B cell (primary cell): ENCODE data around the gene CTNNA2. TPM values are rescaled to one million over a fixed set of nuclear protein-coding genes. Genes with fewer than 3 reads are reported as not detected.

Experiments used
- ATAC-seq: fragments of 200-7000 bp; cut with Tn5 transposase; one replicate; pipeline ENCODE4 v1.10.0; 2021; ENCODE audit warnings: low read depth, mild to moderate bottlenecking, moderate number of reproducible peaks, moderate library complexity
- CTCF ChIA-PET: fragments of 350-600 bp; sonication (Branson Sonifier 250); formaldehyde crosslinking; loops from one replicate; lab custom pipeline; 2021; ENCODE audit warnings: antibody characterized with exemption, inconsistent platforms; lab: Charles Lee
- POLR2A ChIA-PET: fragments of 350-600 bp; sonication (Branson Sonifier 250); formaldehyde crosslinking; loops from one replicate; lab custom pipeline; 2021; ENCODE audit warnings: antibody characterized with exemption; lab: Charles Lee
- DNase-seq: peaks from one replicate; pipeline ENCODE4 v3.0.0; 2013
- H2AFZ ChIP-seq: 2 replicates; pipeline ENCODE4 v1.6.1; 2012; ENCODE audit warnings: mild to moderate bottlenecking, low read depth, low read length; ENCODE audit not compliant: insufficient read depth, poor library complexity, severe bottlenecking
- H3K27ac ChIP-seq, 2 donors: 1 replicate in 1 of 2; 2 replicates in 1 of 2; pipeline ENCODE4 v1.5.1; 2012 to 2013; ENCODE audit warnings: low read length in 2 of 2, mild to moderate bottlenecking in 2 of 2, moderate library complexity in 1 of 2
- H3K27me3 ChIP-seq, 4 experiments: fragments of 200-600 bp in 1 of 4; sonication (generic) in 1 of 4; replicated peaks in 1 of 4; 1 replicate in 2 of 4; 2 replicates in 2 of 4; pipeline versions ENCODE4 v1.6.1 to v1.7.0; 2013 to 2016; ENCODE audit warnings: low read length in 3 of 4, mild to moderate bottlenecking in 2 of 4, mixed read lengths in 1 of 4, moderate library complexity in 1 of 4; ENCODE audit not compliant: insufficient read depth in 4 of 4, control insufficient read depth in 3 of 4; ENCODE audit errors: control extremely low read depth in 1 of 4
- H3K36me3 ChIP-seq, 2 experiments: replicated peaks in 1 of 2; 1 replicate in 1 of 2; 2 replicates in 1 of 2; pipeline versions ENCODE4 v1.6.1 to v1.7.1; 2013; ENCODE audit warnings: low read length in 1 of 2; ENCODE audit not compliant: insufficient read depth in 2 of 2, control insufficient read depth in 1 of 2; ENCODE audit errors: control extremely low read depth in 1 of 2, extremely low read depth in 1 of 2
- H3K4me1 ChIP-seq, 2 donors: fragments of 200-600 bp in 1 of 2; sonication (generic) in 1 of 2; 1 replicate in 1 of 2; 2 replicates in 1 of 2; pipeline versions ENCODE4 v1.5.1 to v1.6.1; 2013 to 2017; ENCODE audit warnings: low read length in 2 of 2; ENCODE audit not compliant: control insufficient read depth in 2 of 2, insufficient read depth in 2 of 2
- H3K4me2 ChIP-seq: replicated peaks from 2 replicates; pipeline ENCODE3; 2012; ENCODE audit warnings: mild to moderate bottlenecking, low read depth, low read length; ENCODE audit not compliant: poor library complexity, severe bottlenecking
- H3K4me3 ChIP-seq, 5 experiments: fragments of 200-600 bp in 1 of 5; sonication (generic) in 1 of 5; 1 replicate in 3 of 5; 2 replicates in 2 of 5; pipeline versions ENCODE4 v1.5.1 to v1.7.0; 2011 to 2016; ENCODE audit warnings: low read length in 4 of 5, mild to moderate bottlenecking in 4 of 5, low read depth in 2 of 5, control low read depth in 1 of 5, moderate library complexity in 1 of 5; ENCODE audit not compliant: insufficient read depth in 1 of 5; ENCODE audit errors: control extremely low read depth in 1 of 5, extremely low read depth in 1 of 5
- H3K79me2 ChIP-seq: fragments of 200-600 bp; sonication (generic); one replicate; pipeline ENCODE4 v1.6.0; 2016; ENCODE audit warnings: low read length; ENCODE audit not compliant: control insufficient read depth, insufficient read depth
- H3K9ac ChIP-seq: fragments of 200-600 bp; sonication (generic); 2 replicates; pipeline ENCODE4 v1.6.1; 2017; ENCODE audit warnings: mild to moderate bottlenecking, low read length, moderate library complexity
- H3K9me3 ChIP-seq, 3 donors: one replicate each; pipeline versions ENCODE4 v1.6.1 to v1.7.1; 2013; ENCODE audit warnings: low read length in 2 of 3; ENCODE audit not compliant: control insufficient read depth in 2 of 3, insufficient read depth in 1 of 3; ENCODE audit errors: control extremely low read depth in 1 of 3
- H4K20me1 ChIP-seq: 2 replicates; pipeline ENCODE4 v1.6.0; 2012; ENCODE audit warnings: mild to moderate bottlenecking, low read length; ENCODE audit not compliant: insufficient read depth, control insufficient read depth, poor library complexity, severe bottlenecking
- H3K27ac Mint-ChIP-seq: one replicate; pipeline ENCODE4 v1.8.0; 2021; ENCODE audit warnings: mixed read lengths
- H3K27me3 Mint-ChIP-seq: one replicate; pipeline ENCODE4 v1.8.0; 2021; ENCODE audit warnings: mixed read lengths
- H3K4me1 Mint-ChIP-seq: one replicate; pipeline ENCODE4 v1.8.0; 2021; ENCODE audit warnings: mixed read lengths
- H3K4me3 Mint-ChIP-seq: one replicate; pipeline ENCODE4 v1.8.0; 2021; ENCODE audit warnings: mixed read lengths
- H3K9me3 Mint-ChIP-seq: one replicate; pipeline ENCODE4 v1.8.0; 2022; ENCODE audit warnings: mixed read lengths; ENCODE audit not compliant: insufficient read depth
- EZH2 ChIP-seq: IDR thresholded peaks from 2 replicates; pipeline ENCODE4 v1.6.1; 2012; ENCODE audit warnings: borderline replicate concordance, low read depth, mild to moderate bottlenecking, moderate library complexity, low read length; ENCODE audit not compliant: insufficient read depth, poor library complexity, severe bottlenecking
- WGBS: methylation state at CpG from one replicate; pipeline ENCODE4 v1.1.5; 2013; ENCODE audit warnings: missing lambda C conversion rate; ENCODE audit not compliant: insufficient coverage; 5-methylcytosine and 5-hydroxymethylcytosine counted together
- intact Hi-C: fragments of 100-400 bp; cut with micrococcal nuclease; formaldehyde crosslinking; loops from one replicate; pipeline ENCODE4 v1.10.0; 2022
- polyA plus RNA-seq: library from polyadenylated mRNA; depleted of rRNA; stranded (reverse); fragments of >200 nt; gene quantifications from 2 replicates; pipeline ENCODE4 v1.2.3, GENCODE V29; 2012
- total RNA-seq, 2 donors: library from RNA; stranded (reverse); fragments of 120-200 nt in 1 of 2; gene quantifications; 1 replicate in 1 of 2; 2 replicates in 1 of 2; pipeline versions ENCODE4 v1.2.3 to v1.2.4, GENCODE V29; 2013 to 2022
- TF ChIP-seq, protein P1 (sequence below): fragments of 200-600 bp; IDR thresholded peaks from one replicate; pipeline ENCODE4 v1.8.0; 2022; ENCODE audit warnings: antibody characterized with exemption, mild to moderate bottlenecking

Gene CTNNA2
- total and polyA plus RNA-seq, 2 donors (not counting 1 experiment from before 2014, with no cell fraction given) = not detected

DNA sequence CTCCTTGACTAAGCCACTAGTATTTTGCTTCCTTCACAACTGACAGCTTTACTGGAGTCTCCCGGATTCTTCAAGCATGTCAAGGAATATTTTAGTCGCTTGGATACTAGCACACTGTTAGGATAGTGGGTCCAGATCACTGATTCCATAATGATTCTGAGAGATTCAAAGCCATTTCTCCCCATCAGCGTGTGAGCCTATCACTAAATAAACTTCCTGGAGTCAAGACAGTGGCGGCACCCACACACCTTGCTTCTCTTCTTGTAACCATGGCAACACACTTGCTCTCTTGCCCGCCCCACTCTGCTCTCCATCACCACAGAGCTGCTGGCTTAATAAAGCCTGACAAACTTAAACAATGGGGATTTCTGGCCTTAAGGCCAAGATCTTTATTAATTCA, 546.6 kb downstream of the CTNNA2 start:
- Histone ChIP-seq H3K4me1 (no peaks in the 10 kb centered on the region), H3K27me3 (no peaks in the 10 kb centered on the region), H2AFZ (no peak overlapping the region), H3K36me3 (no peaks in the 10 kb centered on the region), H3K9me3 (no peaks in the 10 kb centered on the region), H3K79me2 (no peaks in the 10 kb centered on the region), H3K4me2 (no peak overlapping the region), H3K9ac (no peak overlapping the region), H3K27ac (no peak overlapping the region), H4K20me1 (no peaks in the 10 kb centered on the region), H3K4me3 (no peak overlapping the region)
- H3K4me1 Mint-ChIP-seq = no peaks in the 10 kb centered on the region
- TF ChIP-seq EZH2 = no peak
- TF ChIP-seq, protein P1, sequence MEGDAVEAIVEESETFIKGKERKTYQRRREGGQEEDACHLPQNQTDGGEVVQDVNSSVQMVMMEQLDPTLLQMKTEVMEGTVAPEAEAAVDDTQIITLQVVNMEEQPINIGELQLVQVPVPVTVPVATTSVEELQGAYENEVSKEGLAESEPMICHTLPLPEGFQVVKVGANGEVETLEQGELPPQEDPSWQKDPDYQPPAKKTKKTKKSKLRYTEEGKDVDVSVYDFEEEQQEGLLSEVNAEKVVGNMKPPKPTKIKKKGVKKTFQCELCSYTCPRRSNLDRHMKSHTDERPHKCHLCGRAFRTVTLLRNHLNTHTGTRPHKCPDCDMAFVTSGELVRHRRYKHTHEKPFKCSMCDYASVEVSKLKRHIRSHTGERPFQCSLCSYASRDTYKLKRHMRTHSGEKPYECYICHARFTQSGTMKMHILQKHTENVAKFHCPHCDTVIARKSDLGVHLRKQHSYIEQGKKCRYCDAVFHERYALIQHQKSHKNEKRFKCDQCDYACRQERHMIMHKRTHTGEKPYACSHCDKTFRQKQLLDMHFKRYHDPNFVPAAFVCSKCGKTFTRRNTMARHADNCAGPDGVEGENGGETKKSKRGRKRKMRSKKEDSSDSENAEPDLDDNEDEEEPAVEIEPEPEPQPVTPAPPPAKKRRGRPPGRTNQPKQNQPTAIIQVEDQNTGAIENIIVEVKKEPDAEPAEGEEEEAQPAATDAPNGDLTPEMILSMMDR = no peak
- DNase-seq = no peak
- intact Hi-C loops = no loop called here
- ChIA-PET POLR2A (no interaction called here), CTCF (no interaction called here)
- no peak overlapping the region for H3K27ac Mint-ChIP-seq
- no peak for ATAC-seq
- H3K9me3 Mint-ChIP-seq = no peaks in the 10 kb centered on the region
- 91% methylated on average over 4 of the region's 5 CpGs for WGBS
- no peaks in the 10 kb centered on the region for H3K27me3 Mint-ChIP-seq
- H3K4me3 Mint-ChIP-seq = no peak overlapping the region

DNA sequence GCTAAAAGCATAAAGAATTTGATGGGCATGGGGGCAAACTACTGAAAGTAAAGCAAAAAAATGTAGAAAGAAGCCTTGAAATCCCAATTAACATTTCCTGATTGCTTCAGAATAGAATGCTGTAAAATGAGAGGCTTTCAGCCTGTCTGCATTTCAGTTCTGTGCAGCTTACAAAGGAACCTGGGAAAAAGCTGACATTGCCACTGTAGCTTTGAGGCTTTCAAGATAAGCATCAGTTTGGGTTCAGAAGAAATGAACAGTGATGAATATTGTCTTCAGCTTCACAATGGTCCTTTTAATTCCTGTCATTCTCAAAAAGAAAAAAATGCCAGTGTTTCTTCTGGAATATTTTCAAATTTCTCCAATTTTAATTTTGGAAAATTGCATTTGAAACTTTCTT, 549.0 kb downstream of the CTNNA2 start:
- Mint-ChIP-seq H3K27me3 (no peaks in the 10 kb centered on the region), H3K4me3 (no peak overlapping the region), H3K4me1 (no peaks in the 10 kb centered on the region), H3K9me3 (no peaks in the 10 kb centered on the region), H3K27ac (no peak overlapping the region)
- H3K79me2 ChIP-seq = no peaks in the 10 kb centered on the region
- DNase-seq (no peak), ATAC-seq (no peak)
- no peaks in the 10 kb centered on the region for H3K9me3 ChIP-seq
- TF ChIP-seq, protein P1 = no peak
- no peak for TF ChIP-seq EZH2
- H3K4me1 ChIP-seq = no peaks in the 10 kb centered on the region
- intact Hi-C loops = no loop called here
- H3K4me3 ChIP-seq = no peak overlapping the region
- ChIA-PET CTCF (no interaction called here), POLR2A (no interaction called here)
- no peak overlapping the region for H3K27ac ChIP-seq
- no peak overlapping the region for H3K4me2 ChIP-seq
- no peak overlapping the region for H2AFZ ChIP-seq
- H3K36me3 ChIP-seq = no peaks in the 10 kb centered on the region
- H3K27me3 ChIP-seq = no peaks in the 10 kb centered on the region
- H4K20me1 ChIP-seq = no peaks in the 10 kb centered on the region
- H3K9ac ChIP-seq = no peak overlapping the region
